K562 (cell line): ENCODE data around the gene FEN1.

Experiments used
- EP300 ChIP-seq: IDR thresholded peaks from 2 replicates; pipeline ENCODE4 v1.6.1; 2012; ENCODE audit warnings: low read length, improper control_type of control experiment
- HDAC6 ChIP-seq: IDR thresholded peaks from 2 replicates; pipeline ENCODE4 v1.6.1; 2012; ENCODE audit warnings: low read depth, mild to moderate bottlenecking, control low read depth, inconsistent platforms, low read length, moderate library complexity
- MTA1 ChIP-seq: fragments of 450-650 bp; IDR thresholded peaks from 2 replicates; pipeline ENCODE4 v1.6.1; 2017; ENCODE audit warnings: borderline replicate concordance
- NONO ChIP-seq, 2 experiments: fragments of 200-400 bp in 1 of 2; fragments of 450-650 bp in 1 of 2; formaldehyde crosslinking in 1 of 2; IDR thresholded peaks; 2 replicates each; pipeline ENCODE4 v1.6.1; 2017; ENCODE audit warnings: low read depth in 2 of 2, mild to moderate bottlenecking in 2 of 2, moderate library complexity in 2 of 2, low read length in 1 of 2
- RCOR1 ChIP-seq, 2 experiments: IDR thresholded peaks; 2 replicates each; pipeline ENCODE4 v1.6.1; 2012; ENCODE audit warnings: low read depth in 2 of 2, low read length in 2 of 2, borderline replicate concordance in 1 of 2, improper control_type of control experiment in 1 of 2
- SMAD1 ChIP-seq: fragments of 150-350 bp; IDR thresholded peaks from 2 replicates; pipeline ENCODE4 v1.6.1; 2014; ENCODE audit warnings: low read length, low read depth; ENCODE audit not compliant: partially characterized antibody
- SMARCC2 ChIP-seq: fragments of 450-650 bp; IDR thresholded peaks from 2 replicates; pipeline ENCODE4 v1.6.1; 2017; ENCODE audit warnings: antibody characterized with exemption, moderate library complexity, mild to moderate bottlenecking, low read depth
- TARDBP ChIP-seq: fragments of 450-650 bp; IDR thresholded peaks from 2 replicates; pipeline ENCODE4 v1.6.1; 2016
- TF ChIP-seq, protein P1 (sequence below): fragments of 250-450 bp; sonication (Bioruptor Pico); IDR thresholded peaks from 2 replicates; pipeline ENCODE4 v1.4.0; 2020; ENCODE audit warnings: mild to moderate bottlenecking, moderate library complexity, borderline replicate concordance

DNA sequence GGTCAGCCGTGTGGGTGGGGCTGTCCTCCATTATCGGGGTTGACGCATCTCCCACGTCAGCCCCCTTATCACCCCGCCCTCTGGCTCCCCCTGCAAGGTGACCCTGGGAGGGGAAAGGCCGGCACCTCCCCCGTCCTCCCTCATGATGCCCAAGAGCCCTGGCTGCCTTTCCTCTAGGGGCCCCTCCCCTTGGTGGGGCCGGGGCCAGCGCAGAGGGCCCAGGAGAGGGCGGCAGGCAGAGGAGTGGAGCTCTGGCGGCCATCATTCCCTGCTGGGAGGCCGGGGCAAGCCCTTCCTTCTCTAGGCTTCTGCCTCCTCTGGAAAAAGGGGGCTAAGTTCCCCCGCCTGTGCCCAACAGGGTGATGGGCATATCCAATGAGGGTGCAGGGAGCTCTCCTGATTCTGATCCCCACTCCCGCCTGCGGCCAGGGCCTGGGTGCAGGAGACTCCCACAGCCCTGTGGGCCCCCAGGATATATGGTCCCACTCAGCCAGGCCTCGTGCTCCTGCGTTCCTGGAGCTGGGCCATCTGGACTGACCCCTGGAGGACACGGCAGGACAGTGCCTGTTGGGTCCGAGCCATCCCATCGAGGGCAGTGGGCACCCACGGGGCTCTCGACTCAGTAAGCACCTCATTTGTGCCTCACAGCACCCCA is 28.0 kb upstream of the FEN1 start:
- TF ChIP-seq EP300 (no peak; the same call in 1 of the 2 replicates), NONO (IDR thresholded peaks at IDR 0.05; ENCODE audit: low read depth in 2 of 2, low read length in 1 of 2) (0 out of 4 replicates have a peak, but pooled peaks of 1 of the 2 experiments have one; percentile 17), HDAC6 (no peak), SMARCC2 (no peak), TARDBP (no peak), RCOR1 (IDR thresholded peaks at IDR 0.05; ENCODE audit: borderline replicate concordance in 1 of 2, low read depth in 2 of 2, low read length in 2 of 2) (no peak), MTA1 (no peak), SMAD1 (no peak)
- TF ChIP-seq, protein P1, sequence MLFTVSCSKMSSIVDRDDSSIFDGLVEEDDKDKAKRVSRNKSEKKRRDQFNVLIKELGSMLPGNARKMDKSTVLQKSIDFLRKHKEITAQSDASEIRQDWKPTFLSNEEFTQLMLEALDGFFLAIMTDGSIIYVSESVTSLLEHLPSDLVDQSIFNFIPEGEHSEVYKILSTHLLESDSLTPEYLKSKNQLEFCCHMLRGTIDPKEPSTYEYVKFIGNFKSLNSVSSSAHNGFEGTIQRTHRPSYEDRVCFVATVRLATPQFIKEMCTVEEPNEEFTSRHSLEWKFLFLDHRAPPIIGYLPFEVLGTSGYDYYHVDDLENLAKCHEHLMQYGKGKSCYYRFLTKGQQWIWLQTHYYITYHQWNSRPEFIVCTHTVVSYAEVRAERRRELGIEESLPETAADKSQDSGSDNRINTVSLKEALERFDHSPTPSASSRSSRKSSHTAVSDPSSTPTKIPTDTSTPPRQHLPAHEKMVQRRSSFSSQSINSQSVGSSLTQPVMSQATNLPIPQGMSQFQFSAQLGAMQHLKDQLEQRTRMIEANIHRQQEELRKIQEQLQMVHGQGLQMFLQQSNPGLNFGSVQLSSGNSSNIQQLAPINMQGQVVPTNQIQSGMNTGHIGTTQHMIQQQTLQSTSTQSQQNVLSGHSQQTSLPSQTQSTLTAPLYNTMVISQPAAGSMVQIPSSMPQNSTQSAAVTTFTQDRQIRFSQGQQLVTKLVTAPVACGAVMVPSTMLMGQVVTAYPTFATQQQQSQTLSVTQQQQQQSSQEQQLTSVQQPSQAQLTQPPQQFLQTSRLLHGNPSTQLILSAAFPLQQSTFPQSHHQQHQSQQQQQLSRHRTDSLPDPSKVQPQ (CRISPR knock-in tag) = no peak
